Spinal cord (tissue), 10 donors: Measurements from ENCODE around the gene COL1A2. TPM values are rescaled to one million over a fixed set of nuclear protein-coding genes. Genes with fewer than 3 reads are reported as not detected.

ENCODE experiments used
- DNase-seq, 6 donors: peaks; one replicate each; pipeline versions ENCODE4 v3.0.0 to v3.0.0-alpha.2; 2013 to 2015; ENCODE audit warnings: low spot score in 6 of 6, low read depth in 4 of 6
- H3K27ac ChIP-seq: one replicate; pipeline ENCODE4 v1.5.1; 2013; ENCODE audit warnings: low read depth, low read length, control low read depth
- H3K27me3 ChIP-seq: one replicate; pipeline ENCODE4 v1.6.1; 2013; ENCODE audit warnings: low read length; ENCODE audit not compliant: control insufficient read depth, insufficient read depth
- H3K36me3 ChIP-seq: one replicate; pipeline ENCODE4 v1.6.1; 2013; ENCODE audit warnings: low read length; ENCODE audit not compliant: control insufficient read depth, insufficient read depth
- H3K4me1 ChIP-seq: one replicate; pipeline ENCODE4 v1.6.1; 2013; ENCODE audit warnings: low read length; ENCODE audit not compliant: control insufficient read depth, insufficient read depth
- H3K4me3 ChIP-seq: one replicate; pipeline ENCODE4 v1.5.1; 2013; ENCODE audit warnings: low read depth, low read length, control low read depth
- H3K9me3 ChIP-seq: one replicate; pipeline ENCODE4 v1.6.1; 2013; ENCODE audit warnings: low read length; ENCODE audit not compliant: control insufficient read depth, insufficient read depth
- whole genome bisulfite sequencing: methylation state at CpG from one replicate; pipeline ENCODE4 v1.1.5; 2013; ENCODE audit warnings: missing lambda C conversion rate; ENCODE audit not compliant: insufficient coverage; 5-methylcytosine and 5-hydroxymethylcytosine counted together
- polyA plus RNA-seq, 2 donors: library from polyadenylated mRNA; unstranded; fragments of 120-200 nt; gene quantifications; one replicate each; pipeline ENCODE4 v1.2.1, GENCODE V29; 2013; ENCODE audit not compliant: insufficient read length in 2 of 2
- total RNA-seq, 2 donors: library from RNA; depleted of rRNA in 1 of 2; stranded (reverse); fragments of 120-200 nt in 1 of 2; fragments of >200 nt in 1 of 2; gene quantifications; one replicate each; pipeline versions ENCODE4 v1.2.3 to v1.2.4, GENCODE V29; 2013 to 2014
- donor health status: healthy.

Gene COL1A2
- total and polyA plus RNA-seq, 4 donors, result 394 to 3,270 (median 1,677) TPM

DNA sequence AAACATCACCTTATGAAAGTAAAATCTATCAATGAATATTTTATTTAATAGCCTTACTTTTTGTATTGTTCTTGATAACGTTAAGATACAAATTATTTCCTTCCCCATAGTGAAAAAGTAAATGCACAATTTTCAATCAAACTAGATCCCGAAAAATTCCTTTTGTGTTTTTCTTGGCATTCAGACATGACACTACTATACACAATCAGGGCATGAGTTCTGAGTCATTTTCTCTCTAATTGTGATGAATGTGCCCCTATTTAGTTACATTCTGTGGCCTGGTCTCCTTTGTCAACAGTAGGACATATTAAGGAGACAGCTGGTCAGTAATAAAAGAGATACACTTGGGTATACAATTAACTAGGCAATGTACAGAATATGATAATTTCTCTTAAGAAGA lies 19.8 kb downstream of the COL1A2 start:
- no CpG with 5 or more reads among the region's 2 CpGs for WGBS
- no peaks in the 10 kb centered on the region for H3K4me1 ChIP-seq
- H3K27ac ChIP-seq, result peak overlapping the region; percentile 7
- no peaks in the 10 kb centered on the region for H3K9me3 ChIP-seq
- H3K27me3 ChIP-seq, result no peaks in the 10 kb centered on the region
- H3K4me3 ChIP-seq, result no peak overlapping the region
- no peaks in the 10 kb centered on the region for H3K36me3 ChIP-seq
- peak in 1 of 6 donors; percentile 51 for DNase-seq

DNA sequence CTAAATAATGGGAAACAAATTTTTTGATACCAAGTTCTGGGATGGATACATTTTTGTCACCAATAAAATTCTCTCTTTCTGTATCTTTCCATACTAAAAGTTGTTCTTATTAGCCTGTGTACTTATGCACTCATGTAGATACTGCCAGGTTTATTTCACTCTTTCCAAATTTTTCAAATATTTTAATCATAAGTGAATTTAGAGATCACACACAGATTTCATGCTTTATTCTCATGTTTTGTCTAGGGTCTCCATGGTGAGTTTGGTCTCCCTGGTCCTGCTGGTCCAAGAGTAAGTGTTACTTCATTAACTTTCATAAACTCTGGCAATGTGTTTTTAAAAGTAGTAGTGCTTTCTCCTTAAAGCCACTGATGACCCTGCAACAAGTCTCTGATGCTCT lies 20.3 kb downstream of the COL1A2 start:
- DNase-seq, result no peak
- no peaks in the 10 kb centered on the region for H3K36me3 ChIP-seq

DNA sequence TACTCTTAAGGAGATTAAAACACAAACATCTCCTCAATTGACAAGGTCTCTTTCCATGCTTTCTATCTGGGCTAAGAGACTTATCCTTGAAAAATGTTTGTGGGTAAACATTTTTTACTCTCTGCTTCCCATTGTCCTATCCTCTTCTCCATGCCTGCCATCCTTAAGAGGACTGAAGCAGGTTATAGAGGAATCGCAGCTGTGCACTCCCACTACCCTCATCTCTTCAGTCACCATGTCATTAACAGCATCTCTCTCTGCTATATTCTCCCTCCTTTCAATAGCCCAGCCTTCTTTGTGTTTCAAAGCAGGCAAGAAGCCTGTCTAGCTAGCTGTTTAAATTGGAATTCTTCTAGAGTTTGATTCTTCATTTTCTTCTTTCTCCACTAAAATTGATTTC lies 22.6 kb downstream of the COL1A2 start:
- Histone ChIP-seq H3K9me3 (no peaks in the 10 kb centered on the region), H3K27ac (peak overlapping the region; percentile 35), H3K27me3 (no peaks in the 10 kb centered on the region), H3K4me3 (no peak overlapping the region), H3K4me1 (no peaks in the 10 kb centered on the region), H3K36me3 (no peaks in the 10 kb centered on the region)
- 50% methylated on average over 1 of the region's 1 CpG for WGBS
- DNase-seq, result no peak

More for the DNA sequence above, 20.3 kb downstream of the COL1A2 start:
- no peak overlapping the region for H3K4me3 ChIP-seq
- no peaks in the 10 kb centered on the region for H3K27me3 ChIP-seq
- no peaks in the 10 kb centered on the region for H3K9me3 ChIP-seq
- H3K4me1 ChIP-seq, result no peaks in the 10 kb centered on the region
- H3K27ac ChIP-seq, result peak overlapping the region; percentile 7

DNA sequence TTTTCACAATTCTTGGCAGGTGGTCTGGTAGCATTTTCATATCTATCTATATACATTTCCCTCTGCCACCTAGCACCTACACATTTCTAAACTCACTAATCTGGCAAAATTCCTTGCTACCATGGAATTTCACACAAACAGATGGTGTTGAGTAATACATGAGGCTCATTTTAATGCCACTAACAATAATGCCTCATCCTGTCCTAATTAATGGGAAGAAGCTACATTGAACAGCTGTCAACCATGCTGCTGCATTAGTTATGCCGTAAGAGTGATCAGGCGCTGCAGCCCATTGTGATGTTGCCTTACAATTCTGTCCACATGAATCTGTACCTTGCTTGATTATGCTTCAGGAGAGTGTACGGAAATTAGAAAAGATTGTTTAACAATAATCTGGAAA lies 23.2 kb downstream of the COL1A2 start:
- H3K27me3 ChIP-seq, result no peaks in the 10 kb centered on the region
- no peak overlapping the region for H3K4me3 ChIP-seq
- 82% methylated on average over 2 of the region's 3 CpGs for WGBS
- H3K4me1 ChIP-seq, result no peaks in the 10 kb centered on the region
- H3K36me3 ChIP-seq, result no peaks in the 10 kb centered on the region
- peak in 2 of 6 donors; percentile 62 to 84 for DNase-seq
- peak overlapping the region; percentile 1 for H3K27ac ChIP-seq
- no peaks in the 10 kb centered on the region for H3K9me3 ChIP-seq

DNA sequence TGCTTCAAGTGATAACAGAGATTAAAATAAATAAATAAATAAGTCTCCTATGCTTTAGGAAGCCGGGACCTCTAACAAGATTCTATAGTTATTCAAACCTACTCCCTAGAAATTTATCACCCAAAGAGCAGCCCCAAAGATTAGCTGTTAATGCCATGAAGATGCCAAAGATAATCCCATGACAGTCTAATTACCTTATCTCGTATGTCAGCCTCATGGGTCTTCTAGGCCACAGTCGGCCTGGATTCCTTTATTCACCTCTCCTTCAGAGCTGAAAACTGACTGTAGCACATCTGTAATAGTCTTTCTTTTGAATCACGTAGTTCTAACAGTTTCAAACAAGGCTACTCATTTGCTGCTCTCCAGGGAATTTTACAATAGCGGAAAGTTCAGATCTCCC lies 24.2 kb downstream of the COL1A2 start:
- H3K27me3 ChIP-seq, result no peaks in the 10 kb centered on the region
- no peak overlapping the region for H3K4me3 ChIP-seq
- no peak for DNase-seq
- 79% methylated on average over 3 of the region's 5 CpGs for WGBS
- peak overlapping the region; percentile 22 for H3K27ac ChIP-seq
- no peaks in the 10 kb centered on the region for H3K9me3 ChIP-seq
- no peaks in the 10 kb centered on the region for H3K36me3 ChIP-seq
- H3K4me1 ChIP-seq, result no peaks in the 10 kb centered on the region

DNA sequence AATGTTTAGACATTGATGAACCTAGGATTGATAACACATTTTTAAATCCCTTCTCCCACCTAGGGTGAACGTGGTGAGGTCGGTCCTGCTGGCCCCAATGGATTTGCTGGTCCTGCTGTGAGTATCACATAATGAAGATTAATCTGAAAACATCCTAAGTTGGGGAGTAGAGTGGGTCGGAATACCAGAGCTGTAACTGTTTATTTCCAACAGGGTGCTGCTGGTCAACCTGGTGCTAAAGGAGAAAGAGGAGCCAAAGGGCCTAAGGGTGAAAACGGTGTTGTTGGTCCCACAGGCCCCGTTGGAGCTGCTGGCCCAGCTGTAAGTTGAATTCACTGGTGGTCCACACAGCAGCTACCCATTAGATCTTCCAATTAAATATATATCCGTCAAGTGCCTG lies 25.6 kb downstream of the COL1A2 start:
- Histone ChIP-seq H3K36me3 (no peaks in the 10 kb centered on the region), H3K9me3 (no peaks in the 10 kb centered on the region), H3K27ac (peak overlapping the region; percentile 8), H3K4me1 (no peaks in the 10 kb centered on the region), H3K4me3 (no peak overlapping the region), H3K27me3 (no peaks in the 10 kb centered on the region)
- no peak for DNase-seq
- WGBS, result 50% methylated on average over 1 of the region's 6 CpGs

DNA sequence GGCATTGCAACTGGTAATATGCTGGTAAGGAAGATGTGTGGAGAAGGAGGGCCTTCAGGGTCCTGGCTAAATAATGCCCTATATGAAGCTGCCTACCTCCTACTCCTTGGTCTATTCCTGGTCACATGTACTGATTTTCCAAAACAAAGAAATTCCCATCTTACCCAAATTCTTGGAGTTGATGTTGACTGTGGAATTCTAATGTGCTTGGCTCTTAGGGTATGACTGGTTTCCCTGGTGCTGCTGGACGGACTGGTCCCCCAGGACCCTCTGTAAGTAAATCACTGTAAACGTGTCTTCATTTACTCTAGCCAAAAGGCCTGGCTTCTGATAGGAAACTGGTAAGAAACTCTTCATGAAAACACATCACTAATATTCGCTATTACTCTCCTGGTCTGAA lies 27.0 kb downstream of the COL1A2 start:
- Histone ChIP-seq H3K36me3 (no peaks in the 10 kb centered on the region), H3K9me3 (no peaks in the 10 kb centered on the region), H3K27me3 (no peaks in the 10 kb centered on the region), H3K4me1 (no peaks in the 10 kb centered on the region), H3K27ac (no peak overlapping the region), H3K4me3 (no peak overlapping the region)
- WGBS, result no CpG with 5 or more reads among the region's 3 CpGs
- no peak for DNase-seq

DNA sequence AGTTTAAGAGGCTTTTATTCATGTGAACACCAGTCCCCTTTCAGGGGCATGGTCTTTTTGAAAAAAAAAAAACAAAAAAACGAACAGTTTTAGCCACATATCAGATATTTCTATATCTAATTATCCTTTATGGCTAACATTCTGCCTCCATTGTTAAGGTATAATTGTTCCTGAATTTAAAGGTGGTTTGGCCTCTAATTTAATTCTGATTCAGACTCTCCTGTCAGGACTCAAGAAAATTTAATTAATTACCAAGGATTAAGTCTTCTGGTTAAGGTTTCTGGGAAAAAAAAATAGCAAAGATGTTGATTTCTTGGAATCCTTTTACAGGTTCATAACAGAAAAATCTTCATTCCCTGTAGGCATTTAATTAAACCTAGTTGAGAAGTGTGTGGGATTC lies 27.4 kb downstream of the COL1A2 start:
- no peaks in the 10 kb centered on the region for H3K4me1 ChIP-seq
- no peak overlapping the region for H3K27ac ChIP-seq
- no peaks in the 10 kb centered on the region for H3K9me3 ChIP-seq
- H3K27me3 ChIP-seq, result no peaks in the 10 kb centered on the region
- H3K4me3 ChIP-seq, result no peak overlapping the region
- no peak for DNase-seq
- no CpG with 5 or more reads among the region's 1 CpG for WGBS
- no peaks in the 10 kb centered on the region for H3K36me3 ChIP-seq

DNA sequence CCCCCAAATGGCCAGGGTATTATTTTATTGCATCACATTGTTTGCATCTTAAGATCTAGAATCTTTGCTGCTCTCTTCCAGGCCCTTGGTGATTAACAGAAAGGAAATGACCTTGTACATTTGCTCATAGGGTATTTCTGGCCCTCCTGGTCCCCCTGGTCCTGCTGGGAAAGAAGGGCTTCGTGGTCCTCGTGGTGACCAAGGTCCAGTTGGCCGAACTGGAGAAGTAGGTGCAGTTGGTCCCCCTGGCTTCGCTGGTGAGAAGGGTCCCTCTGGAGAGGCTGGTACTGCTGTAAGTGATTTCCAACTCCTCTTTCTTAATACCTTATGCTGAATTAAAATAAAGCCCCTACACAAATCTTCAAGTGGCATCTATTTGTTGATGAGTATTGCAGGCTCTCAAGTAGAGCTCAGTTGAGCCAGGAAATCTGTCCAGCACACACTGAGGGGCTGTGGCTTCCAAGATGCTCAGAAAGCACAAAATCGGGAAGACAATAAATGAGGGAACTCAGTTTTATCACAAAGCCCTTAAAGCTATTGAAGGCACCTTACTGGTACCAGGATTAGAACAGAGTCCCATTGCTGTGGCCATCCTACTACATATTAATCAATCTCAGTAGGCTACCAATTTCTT lies 28.2 kb downstream of the COL1A2 start:
- Histone ChIP-seq H3K36me3 (no peaks in the 10 kb centered on the region), H3K4me3 (no peak overlapping the region), H3K9me3 (no peaks in the 10 kb centered on the region), H3K27ac (no peak overlapping the region), H3K4me1 (no peaks in the 10 kb centered on the region), H3K27me3 (no peaks in the 10 kb centered on the region)
- WGBS, result 85% methylated on average over 2 of the region's 5 CpGs
- DNase-seq, result no peak

DNA sequence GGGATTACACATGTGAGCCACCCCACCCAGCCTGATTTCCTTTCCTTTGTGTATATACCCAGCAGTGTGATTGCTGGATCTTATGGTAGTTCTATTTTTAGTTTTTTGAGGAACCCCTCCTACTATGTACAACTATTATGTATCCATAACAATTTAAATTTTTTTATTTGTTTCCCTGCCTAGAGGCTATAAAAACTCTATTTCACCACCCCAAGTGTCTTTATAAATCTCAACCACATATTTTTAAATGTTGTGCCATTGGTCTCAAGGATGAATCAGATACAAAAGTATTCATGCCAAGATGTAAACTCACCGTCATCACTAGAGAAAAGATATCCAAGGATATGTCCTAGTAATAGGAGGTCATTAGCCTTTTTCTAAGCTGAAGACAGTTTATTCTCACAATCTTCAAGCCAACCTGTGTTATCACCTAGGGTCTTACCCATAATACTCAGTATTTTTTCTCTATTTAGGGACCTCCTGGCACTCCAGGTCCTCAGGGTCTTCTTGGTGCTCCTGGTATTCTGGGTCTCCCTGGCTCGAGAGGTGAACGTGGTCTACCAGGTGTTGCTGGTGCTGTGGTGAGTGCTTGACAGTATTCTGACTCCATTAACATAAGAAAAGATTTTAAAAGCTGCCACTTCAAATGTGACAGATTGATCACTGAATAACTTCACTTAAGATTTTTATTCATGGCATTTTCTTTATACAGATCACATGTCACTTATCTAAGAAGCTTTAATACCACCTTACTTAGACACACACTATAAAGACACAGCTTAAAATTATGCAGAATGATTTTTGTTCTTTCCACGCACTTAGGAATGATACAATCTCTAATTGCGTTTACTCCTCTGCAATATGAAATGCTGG lies 29.4 kb downstream of the COL1A2 start:
- Histone ChIP-seq H3K4me1 (no peaks in the 10 kb centered on the region), H3K36me3 (no peaks in the 10 kb centered on the region), H3K9me3 (no peaks in the 10 kb centered on the region), H3K27ac (no peak overlapping the region), H3K27me3 (no peaks in the 10 kb centered on the region), H3K4me3 (no peak overlapping the region)
- no peak for DNase-seq
- 100% methylated on average over 1 of the region's 5 CpGs for WGBS
